Ishikawa (cell line): ENCODE data around the gene PTPRJ.

Experiments
- CEBPB ChIP-seq: IDR thresholded peaks from 2 replicates; pipeline ENCODE4 v1.6.1; 2012
- CREB1 ChIP-seq: IDR thresholded peaks from 2 replicates; pipeline ENCODE4 v1.6.1; 2012; ENCODE audit warnings: low read depth
- EGR1 ChIP-seq: IDR thresholded peaks from 2 replicates; pipeline ENCODE4 v1.6.1; 2012
- EP300 ChIP-seq: IDR thresholded peaks from 2 replicates; pipeline ENCODE4 v1.6.1; 2012; ENCODE audit warnings: borderline replicate concordance
- FOXM1 ChIP-seq: IDR thresholded peaks from 2 replicates; pipeline ENCODE4 v1.6.1; 2012; ENCODE audit warnings: low read depth, borderline replicate concordance
- NFIC ChIP-seq: IDR thresholded peaks from 2 replicates; pipeline ENCODE4 v1.6.1; 2012
- RAD21 ChIP-seq: IDR thresholded peaks from 2 replicates; pipeline ENCODE4 v1.6.1; 2012; ENCODE audit warnings: low read depth
- TAF1 ChIP-seq: IDR thresholded peaks from 2 replicates; pipeline ENCODE4 v1.6.1; 2012; ENCODE audit warnings: low read depth, mild to moderate bottlenecking
- TCF12 ChIP-seq: IDR thresholded peaks from 2 replicates; pipeline ENCODE4 v1.6.1; 2012; ENCODE audit warnings: low read depth
- TEAD4 ChIP-seq: IDR thresholded peaks from 2 replicates; pipeline ENCODE4 v1.6.1; 2012
- YY1 ChIP-seq: IDR thresholded peaks from 2 replicates; pipeline ENCODE4 v1.6.1; 2012; ENCODE audit warnings: low read depth
- ZBTB7A ChIP-seq: IDR thresholded peaks from 2 replicates; pipeline ENCODE4 v1.6.1; 2012; ENCODE audit warnings: low read depth
- TF ChIP-seq, protein P1 (sequence below): IDR thresholded peaks from 2 replicates; pipeline ENCODE4 v1.6.1; 2012
- TF ChIP-seq, protein P2 (sequence below): IDR thresholded peaks from 2 replicates; pipeline ENCODE4 v1.6.1; 2012; ENCODE audit warnings: low read depth, mild to moderate bottlenecking
- TF ChIP-seq, protein P3 (sequence below): IDR thresholded peaks from 2 replicates; pipeline ENCODE4 v1.6.1; 2012

Gene PTPRJ

DNA sequence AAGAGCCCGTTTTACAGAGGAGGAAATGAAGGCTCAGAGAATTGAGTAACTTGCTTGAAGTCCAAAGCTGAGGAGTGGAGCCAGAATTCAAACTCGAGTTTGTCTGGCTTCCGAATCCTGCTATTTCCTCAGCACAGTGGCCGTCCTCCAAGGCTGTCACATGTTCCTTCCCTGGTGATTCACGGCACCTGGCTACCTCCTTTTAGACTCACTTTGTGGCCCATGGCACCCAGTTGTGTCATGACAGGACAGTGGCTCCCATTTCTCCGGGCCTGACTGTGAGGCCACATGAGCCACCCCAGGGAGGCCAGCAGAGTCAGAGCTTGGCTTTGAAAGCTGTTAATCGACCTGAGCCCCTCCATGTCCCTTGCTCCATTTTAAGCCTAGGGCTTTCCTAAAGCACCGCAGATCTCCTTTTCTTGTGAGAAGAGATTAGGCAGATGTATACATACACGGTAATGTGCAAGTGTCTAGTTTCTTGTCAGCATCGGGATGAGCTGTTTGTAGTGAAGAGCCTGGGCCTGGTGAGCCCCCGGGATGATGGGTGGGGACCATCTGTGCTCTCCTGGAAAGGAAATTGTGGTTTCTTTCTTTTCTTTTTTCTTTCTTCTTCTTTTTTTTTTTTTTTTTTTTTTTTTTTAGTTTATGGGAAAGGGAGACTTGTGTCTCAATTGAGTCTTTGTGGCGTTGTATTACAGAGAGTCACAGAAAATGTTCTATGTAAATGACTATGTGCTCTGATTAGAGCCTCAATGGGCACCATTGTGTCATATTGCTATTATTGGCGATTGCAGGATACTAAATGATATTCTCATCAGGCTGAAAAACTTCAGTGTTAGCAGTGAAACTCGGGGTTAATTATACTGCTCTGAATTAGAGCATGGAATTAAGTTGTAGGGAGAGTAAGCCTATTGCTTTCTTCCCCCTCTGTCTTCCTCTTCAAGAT, 54.8 kb downstream of the PTPRJ start:
- TF ChIP-seq TAF1 = no peak
- TF ChIP-seq FOXM1 = no peak
- no peak for TF ChIP-seq TEAD4
- no peak for TF ChIP-seq TCF12
- TF ChIP-seq, protein P1, sequence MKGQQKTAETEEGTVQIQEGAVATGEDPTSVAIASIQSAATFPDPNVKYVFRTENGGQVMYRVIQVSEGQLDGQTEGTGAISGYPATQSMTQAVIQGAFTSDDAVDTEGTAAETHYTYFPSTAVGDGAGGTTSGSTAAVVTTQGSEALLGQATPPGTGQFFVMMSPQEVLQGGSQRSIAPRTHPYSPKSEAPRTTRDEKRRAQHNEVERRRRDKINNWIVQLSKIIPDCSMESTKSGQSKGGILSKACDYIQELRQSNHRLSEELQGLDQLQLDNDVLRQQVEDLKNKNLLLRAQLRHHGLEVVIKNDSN = no peak

DNA sequence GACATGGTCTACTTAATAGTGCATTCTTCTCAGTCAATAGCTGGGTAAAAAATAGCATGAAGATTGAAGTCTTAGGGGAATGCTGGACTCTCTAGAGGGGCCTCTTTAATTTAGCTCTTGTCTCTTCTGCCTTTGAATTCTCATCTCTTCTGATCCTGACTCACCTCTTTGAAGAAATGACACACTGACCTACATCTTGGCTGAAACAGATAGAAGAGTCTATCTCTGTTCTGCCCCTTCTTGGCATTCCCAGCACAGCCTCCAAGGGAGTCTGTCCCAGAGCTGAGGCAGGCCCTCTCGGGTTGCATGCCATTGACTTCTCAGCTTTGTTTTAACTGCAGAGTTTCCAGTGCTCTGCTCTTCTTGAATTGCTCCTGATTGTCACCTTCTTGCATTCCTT, 55.7 kb downstream of the PTPRJ start:
- TF ChIP-seq TEAD4 (no peak), CEBPB (no peak), NFIC (no peak), EP300 (no peak), YY1 (no peak), RAD21 (no peak), FOXM1 (no peak), CREB1 (no peak), ZBTB7A (no peak), TAF1 (no peak), EGR1 (no peak), TCF12 (no peak)
- TF ChIP-seq, protein P1 = no peak
- TF ChIP-seq, protein P2, sequence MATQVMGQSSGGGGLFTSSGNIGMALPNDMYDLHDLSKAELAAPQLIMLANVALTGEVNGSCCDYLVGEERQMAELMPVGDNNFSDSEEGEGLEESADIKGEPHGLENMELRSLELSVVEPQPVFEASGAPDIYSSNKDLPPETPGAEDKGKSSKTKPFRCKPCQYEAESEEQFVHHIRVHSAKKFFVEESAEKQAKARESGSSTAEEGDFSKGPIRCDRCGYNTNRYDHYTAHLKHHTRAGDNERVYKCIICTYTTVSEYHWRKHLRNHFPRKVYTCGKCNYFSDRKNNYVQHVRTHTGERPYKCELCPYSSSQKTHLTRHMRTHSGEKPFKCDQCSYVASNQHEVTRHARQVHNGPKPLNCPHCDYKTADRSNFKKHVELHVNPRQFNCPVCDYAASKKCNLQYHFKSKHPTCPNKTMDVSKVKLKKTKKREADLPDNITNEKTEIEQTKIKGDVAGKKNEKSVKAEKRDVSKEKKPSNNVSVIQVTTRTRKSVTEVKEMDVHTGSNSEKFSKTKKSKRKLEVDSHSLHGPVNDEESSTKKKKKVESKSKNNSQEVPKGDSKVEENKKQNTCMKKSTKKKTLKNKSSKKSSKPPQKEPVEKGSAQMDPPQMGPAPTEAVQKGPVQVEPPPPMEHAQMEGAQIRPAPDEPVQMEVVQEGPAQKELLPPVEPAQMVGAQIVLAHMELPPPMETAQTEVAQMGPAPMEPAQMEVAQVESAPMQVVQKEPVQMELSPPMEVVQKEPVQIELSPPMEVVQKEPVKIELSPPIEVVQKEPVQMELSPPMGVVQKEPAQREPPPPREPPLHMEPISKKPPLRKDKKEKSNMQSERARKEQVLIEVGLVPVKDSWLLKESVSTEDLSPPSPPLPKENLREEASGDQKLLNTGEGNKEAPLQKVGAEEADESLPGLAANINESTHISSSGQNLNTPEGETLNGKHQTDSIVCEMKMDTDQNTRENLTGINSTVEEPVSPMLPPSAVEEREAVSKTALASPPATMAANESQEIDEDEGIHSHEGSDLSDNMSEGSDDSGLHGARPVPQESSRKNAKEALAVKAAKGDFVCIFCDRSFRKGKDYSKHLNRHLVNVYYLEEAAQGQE = no peak
- TF ChIP-seq, protein P3, sequence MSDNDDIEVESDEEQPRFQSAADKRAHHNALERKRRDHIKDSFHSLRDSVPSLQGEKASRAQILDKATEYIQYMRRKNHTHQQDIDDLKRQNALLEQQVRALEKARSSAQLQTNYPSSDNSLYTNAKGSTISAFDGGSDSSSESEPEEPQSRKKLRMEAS = no peak

DNA sequence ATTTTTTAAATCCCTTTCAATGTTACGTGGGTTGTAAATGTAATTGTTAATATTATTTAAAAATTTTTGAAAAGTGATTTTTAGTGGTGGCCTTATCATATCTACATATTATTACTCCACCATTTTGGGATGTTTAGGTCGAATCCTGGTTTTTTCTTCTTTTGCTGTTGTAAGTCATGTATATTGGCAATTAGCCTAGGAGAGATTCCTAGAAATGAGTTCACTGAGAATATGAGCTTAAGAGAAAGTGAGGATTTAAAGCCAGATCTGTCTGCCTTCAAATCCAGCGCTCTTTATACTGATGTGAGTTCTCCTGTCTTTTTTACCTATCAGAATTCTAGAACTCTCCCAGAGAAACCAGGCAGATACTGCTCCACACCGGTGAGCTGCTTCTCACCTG, 56.1 kb downstream of the PTPRJ start:
- TF ChIP-seq EP300 = no peak
- no peak for TF ChIP-seq CREB1
- no peak for TF ChIP-seq RAD21
- no peak for TF ChIP-seq YY1
- TF ChIP-seq, protein P2 = no peak
- no peak for TF ChIP-seq NFIC
- TF ChIP-seq TCF12 = no peak
- TF ChIP-seq, protein P3 = no peak
- TF ChIP-seq CEBPB = no peak
- no peak for TF ChIP-seq TEAD4
- TF ChIP-seq TAF1 = no peak
- TF ChIP-seq, protein P1 = no peak
- no peak for TF ChIP-seq ZBTB7A
- no peak for TF ChIP-seq EGR1
- no peak for TF ChIP-seq FOXM1

DNA sequence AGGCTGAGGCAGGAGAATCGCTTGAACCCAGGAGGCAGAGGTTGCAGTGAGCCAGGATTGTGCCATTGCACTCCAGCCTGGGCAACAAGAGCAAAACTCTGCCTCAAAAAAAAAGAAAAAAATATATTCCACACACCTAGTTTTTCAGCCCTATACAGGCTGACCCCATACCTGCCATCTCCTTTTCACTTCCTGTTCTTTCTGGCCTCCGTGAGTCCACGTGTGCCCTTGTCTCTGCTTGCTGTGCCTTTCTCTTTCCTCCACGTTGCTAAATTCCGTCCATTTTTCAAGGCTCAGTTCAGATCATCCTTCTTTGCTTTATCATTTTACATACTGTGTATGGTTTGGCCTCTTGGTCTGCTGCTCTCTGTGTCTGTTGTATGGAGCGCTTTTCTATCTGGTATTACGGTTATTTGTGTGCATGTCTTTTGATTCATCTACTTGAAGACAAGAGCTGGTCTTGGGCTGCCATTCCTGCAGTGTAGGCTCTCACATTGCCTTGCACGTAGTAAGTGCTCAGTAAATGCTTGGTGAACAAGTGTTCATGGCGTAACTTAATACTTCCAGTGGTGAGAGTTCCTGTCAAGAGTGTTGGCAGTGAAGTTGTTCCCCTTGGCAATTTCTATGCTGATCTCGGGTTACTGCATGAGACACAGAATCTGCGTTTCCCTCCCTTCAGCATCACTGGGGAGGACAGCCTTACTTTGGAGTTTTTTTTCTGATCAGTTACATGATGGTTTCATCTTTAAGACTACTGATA, 57.5 kb downstream of the PTPRJ start:
- TF ChIP-seq, protein P3 = no peak
- TF ChIP-seq, protein P2 = no peak
- TF ChIP-seq TAF1 (no peak), ZBTB7A (no peak), TEAD4 (no peak), FOXM1 (no peak), EGR1 (no peak), YY1 (no peak)
